GM19324 (cell line): ENCODE results near the gene NYAP2.

ENCODE experiments used
- ATAC-seq: cut with Tn5 transposase; IDR thresholded peaks from one replicate; pipeline ENCODE4 v1.9.1; 2021; ENCODE audit warnings: mild to moderate bottlenecking, moderate library complexity; ENCODE audit not compliant: unreplicated experiment, low FRiP score

Gene NYAP2

DNA sequence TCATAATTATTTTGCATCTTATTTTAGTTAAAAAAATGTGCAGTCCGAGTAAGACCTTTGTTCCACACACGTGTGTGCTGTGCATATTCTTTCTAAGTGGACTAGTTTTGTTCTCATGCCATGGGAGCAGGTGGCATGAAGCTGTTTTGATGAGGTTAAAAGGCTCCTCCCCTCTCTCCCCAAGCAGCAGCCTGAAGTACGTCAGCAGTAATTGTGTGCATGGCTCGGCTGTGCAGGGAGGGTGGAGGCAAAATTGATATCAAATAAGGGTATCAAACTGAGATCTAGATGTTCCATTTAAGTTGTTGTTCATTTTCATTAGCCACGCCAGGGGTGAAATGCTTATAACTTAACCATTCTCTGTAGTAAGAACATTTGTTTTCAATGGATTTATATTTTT, at the start of gene NYAP2:
TSS of gene NYAP2 (plus strand) at position 207 of the 400 bp plus-strand sequence. CDS start 9,171 bp downstream, outside the sequence.
- ATAC-seq = no peak

DNA sequence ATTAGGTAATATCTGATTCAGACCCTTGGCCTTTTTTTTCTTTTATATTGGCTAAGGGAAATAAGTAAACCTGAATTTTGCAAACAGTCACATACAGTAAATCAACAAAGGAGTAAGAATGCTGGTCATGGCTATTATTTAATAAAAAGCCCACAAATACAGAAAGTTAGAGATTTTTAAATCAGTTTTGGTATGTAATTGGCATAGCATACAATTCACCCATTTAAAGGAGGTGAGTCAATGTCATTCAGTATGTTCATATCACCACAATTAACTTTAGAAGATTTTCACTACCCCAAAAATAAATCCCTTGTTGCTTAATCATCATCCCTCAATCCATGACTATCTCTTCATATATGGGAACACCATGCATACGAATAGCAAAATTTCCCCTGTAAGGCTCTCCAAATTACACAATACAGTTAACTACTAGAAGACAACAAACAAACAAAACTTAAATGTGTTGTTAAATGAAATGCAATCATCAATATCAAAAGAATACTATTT, 45.9 kb upstream of the NYAP2 start:
- no peak for ATAC-seq

DNA sequence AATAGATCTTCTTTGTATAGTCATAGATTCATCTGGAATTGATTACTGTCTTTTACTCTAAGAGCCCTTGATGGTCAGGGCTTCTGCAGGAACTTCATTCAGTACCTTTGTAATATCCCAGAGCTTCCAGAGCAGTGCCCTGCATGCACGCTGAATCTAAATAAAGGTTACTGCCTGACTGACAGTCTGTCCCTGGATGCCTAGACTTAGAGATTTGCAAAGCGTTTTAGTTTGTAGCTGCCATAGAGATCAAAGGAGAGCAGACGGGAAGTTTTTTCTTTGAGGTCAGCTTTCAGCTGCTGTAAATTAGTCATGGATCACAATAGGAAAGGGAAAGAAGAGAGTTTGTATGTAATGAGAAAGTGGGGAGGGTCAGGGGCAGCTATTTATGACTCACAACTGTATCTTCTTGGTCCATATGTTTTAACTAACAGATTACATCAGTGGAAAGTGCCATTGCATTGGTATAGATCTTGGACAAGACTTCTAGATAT, 45.2 kb upstream of the NYAP2 start:
- no peak for ATAC-seq

DNA sequence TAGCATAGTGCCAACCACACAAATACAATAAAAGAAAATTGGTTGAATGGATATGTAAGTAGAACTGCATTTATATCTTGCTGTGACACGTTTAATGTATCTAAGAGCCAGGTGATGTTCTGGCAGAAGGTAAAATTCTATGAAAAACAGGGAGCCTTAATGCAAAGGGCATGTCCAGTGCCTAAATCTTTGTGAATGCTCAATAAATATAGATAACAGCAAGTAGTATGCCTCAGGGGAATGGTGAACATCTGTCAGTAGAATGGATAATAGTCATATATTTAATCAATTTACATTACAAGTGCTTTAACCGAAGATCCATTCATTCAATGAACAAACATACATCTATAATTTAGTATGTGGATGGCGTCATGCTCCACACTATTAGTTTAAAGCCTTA, 43.7 kb upstream of the NYAP2 start:
- no peak for ATAC-seq

DNA sequence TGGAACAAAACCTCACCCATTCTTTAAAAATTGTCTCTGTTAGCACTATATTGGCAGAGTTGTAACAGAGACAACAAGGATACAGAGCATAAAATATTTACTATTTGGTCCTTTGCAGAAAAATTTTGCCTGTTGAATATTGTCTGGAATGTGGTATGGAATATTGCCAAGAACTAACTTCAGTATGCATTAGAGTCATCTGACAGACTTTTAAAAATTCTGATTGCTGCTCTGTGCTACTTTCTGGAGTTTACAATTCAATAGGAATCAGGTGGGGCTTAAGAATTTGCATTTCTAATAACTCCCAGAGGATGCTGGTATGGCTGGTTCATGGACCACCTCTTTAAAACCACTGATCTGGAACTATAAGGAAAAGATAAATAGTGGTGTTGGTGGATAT, 32.8 kb upstream of the NYAP2 start:
- no peak for ATAC-seq

DNA sequence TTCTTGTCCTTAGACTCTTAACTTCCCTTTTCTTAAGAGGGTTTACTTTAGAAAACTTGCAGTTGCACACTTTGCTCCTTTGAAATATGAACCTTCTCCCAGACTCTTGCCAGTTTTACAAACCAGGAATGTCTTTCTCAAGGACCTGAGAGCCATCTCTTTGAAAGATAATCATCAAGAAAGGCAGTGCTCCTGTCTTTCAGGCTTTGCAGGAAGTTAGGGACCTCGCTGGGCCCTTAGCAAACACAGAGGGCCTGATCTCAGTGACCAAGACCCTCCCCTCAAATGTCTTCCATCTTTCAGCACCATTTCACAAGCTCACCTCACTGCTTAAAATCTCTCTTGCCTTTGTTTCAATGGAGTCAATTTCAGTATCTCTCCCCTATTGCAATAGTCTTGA, 32.0 kb upstream of the NYAP2 start:
- ATAC-seq = no peak

DNA sequence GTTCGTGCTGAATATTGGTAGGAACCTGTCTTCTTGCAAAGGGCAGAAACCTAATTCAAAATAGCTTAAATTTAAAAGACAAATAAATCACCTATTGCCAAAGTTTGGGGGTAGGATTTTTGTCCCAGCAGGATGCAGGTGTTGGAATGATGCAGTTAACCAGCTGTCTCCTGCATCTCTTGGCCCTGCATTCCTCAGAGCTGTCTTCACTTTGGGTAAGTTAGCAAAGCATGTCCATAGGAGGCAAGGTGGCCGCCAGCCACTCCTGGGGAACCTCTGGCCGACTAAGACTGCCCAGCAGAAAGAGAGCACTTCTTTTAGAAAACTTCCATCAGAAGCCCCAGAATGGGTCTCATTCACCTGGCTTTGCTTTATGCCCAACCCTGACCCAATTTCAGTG, 20.5 kb upstream of the NYAP2 start:
- ATAC-seq = no peak

DNA sequence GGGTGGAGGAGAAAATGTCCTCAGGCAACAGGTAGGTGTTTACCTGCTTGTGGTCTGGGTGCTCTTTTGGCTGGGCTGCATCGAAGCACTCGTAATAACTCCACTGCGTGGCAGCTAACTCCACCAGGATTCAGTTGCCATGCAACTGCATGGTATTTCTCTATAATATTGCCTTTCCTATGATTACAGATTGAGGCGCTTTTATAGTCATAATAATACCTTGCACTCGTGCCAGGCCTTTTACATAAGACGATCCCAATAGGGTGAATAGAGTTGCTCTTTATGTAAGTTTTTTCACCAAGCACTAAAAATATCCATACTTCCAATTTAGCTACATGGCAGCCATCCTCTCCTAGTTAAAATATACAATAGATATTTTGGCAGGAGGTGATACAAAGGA, 19.7 kb upstream of the NYAP2 start:
- ATAC-seq = no peak

DNA sequence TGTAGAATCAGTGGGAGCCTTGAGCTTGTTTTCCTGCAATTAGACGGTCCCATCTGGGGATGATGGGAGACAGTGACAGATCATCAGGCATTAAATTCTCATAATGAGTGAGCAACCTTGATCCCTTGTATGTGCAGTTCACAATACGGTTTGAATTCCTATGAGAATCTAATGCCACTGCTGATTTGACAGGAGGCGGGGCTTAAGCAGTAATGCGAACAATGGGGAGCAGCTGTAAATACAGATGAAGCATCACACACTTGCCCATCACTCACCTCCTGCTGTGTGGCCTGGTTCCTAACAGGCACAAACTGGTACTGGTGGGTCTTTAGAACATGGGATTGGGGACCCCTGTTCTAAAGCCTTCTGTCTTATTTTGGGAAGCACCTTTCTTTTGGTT, 17.9 kb upstream of the NYAP2 start:
- ATAC-seq = no peak

DNA sequence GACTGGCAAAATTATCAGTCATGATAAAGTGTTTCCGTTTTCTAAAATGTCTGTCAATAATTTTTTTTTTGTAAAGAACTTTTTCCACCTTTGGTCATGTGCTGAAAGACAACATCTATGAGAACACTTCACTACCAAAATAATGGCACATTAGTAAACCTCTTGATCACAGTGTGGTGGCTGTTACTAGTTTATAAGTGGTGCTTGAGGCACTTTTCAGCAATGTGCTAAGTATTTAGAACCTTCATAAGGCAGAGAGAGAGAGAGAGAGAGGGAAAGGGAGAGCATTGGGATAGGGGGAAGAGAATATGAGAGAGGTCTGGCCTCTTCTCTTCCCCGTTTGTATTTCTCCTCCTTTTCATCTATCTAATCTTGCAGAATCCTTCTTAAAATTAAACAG, 1.1 kb upstream of the NYAP2 start:
- no peak for ATAC-seq

DNA sequence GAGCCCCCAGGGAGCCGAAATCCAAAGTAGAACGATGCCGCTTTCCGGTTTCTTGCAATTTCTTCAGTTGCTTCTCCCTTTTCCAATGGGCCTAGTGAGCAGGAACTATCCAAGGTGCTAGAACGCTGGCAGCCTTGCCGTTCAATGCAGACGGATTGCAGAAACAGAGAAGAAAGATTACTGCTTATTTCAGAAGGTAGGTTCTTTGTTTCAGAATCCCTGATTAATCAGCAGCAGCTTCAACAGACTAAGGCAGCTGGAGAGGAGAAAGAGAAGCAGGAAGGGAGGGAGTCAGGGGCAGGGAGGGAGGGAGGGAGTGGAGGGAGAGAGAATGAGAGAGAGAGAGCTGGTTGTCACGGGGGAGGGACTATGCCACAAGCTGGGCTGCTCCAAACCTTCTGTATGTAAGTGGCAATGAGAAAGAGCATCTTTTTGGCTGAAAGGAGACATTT, 576 bp downstream of the NYAP2 start:
- ATAC-seq = no peak

DNA sequence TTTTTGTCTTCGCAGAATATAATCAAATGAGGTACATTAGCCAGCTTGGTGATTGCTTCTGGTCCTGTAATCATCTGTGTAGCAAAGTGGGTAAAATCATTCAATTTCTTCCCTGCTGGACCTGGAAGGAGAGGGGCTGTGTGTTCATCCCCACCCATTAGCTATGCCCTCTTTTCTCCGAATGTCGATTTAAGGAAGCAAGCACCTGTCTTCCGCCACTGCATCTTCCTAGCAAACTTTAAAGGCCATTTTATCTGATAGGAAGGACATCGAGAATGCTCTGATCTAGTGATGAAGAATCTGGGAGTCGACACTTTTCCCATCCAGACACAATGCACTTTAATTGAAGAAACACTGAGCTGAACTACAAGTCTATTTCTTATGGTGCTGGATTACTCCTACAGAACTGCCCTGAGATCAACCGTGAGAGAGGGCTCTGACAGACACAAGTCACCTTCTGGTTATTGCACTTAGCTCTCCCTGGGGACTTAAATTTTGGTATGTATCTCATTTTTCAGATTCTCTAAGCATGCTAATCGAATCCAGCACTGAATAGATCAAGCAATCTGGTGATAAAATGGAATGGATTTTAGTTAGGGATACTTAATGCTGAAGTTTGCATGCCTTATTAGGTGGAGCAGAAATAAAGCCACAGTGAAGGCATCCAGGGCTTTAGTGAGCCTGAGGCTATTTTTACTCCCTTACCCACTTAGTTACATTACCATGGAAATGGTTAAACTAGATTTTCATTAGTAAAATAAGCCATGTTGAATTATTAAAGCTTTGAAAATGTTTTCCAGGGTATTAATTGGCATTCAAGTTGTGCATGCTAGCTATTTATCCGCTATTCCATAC, 1.3 kb downstream of the NYAP2 start:
- ATAC-seq = no peak

DNA sequence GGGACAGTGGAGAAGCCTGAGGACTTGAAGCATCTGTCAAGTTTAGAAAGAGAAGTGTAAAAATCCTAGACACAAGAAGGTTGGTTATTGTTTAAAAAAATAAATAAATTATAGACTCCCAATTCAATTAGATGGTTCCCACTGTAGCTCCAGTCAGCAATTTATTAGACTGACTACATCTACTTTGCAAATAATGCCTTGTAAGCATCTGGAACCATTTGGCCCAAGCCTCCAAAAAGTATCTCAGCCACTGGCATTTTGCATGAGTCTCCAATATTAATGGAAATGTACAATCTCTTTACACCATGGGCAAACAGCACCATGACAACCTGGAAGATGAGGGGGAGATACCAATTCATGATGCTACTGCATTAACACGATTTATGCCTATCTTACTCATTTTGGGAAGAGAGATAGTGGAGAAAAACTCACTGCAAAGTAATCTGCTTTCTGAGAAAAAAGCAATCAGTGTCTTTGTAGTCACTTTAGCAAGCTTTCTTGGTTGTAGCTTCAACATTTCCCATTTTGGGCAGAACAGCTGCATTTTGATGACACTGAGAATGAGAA, 2.8 kb downstream of the NYAP2 start:
- no peak for ATAC-seq

DNA sequence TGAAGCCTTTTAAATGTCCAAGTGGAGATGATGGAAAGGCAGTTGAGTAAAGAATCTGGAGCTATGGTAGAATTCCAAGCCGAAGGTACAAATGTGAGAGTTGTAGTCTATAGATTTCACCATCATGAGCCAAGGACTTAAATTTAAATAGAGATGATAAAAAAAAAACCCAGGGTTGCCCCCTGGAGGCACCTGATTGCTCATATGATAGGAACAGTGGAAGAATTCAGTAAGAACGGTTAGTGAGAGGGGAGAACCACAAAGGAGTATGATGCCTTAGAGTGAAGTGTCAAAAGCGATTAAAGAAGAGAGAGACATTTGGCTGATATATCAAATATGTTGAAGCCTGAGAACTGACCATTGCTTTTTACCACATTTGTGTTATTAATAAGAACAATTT, 11.9 kb downstream of the NYAP2 start:
- no peak for ATAC-seq

DNA sequence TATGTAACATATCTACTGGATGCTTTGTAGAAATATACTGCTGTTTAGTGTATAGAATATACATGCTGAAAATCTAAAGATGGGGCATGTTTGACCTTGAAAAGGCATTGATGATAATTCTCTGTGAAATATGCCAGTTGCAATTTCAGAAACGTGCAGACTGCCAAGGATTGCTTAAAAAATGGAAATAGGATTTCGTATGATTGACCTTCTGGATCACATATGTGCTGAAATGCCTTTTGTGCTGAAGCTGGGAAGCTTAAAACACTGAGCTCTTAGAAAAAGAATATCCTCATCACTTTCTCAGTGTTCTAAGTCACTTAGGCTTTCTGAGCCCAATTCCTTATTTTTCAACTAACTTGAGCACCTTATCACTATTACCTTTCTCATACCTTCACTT, 14.3 kb downstream of the NYAP2 start:
- no peak for ATAC-seq

DNA sequence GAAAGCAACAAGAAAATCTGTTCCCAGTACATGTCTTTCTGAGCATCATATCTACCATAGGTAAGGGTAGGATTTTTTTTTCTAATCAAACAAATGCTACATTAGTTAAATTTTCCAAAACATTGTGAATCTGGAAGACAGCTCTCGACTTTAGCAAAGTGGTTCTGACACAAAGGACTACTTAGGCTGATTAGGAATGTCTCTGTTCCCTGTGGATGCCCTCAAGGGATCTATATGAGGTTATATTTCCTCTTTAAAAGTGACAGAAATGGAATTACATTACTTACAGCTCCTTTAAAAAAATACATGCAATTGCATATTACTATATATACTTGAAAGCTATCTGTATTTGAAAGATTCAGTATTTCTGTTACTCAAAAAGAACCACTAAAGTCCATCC, 15.4 kb downstream of the NYAP2 start:
- no peak for ATAC-seq

DNA sequence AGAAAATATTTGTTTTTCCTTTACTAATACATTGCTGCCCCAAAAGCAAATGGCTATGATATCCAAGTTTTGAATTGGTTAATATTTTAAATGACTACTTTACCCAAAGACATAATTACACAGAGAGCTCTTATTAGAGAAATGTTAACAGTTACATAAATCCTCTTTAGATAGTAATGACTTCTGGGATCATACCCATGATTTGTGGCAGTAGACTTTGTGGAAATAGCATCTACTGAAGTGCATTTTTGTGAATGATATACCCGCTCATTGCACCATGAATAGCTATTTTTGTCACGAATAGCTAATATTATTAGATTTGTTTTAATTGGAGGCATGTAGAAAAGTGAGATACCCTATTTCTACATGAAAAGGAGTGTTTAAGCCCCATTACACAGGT, 15.8 kb downstream of the NYAP2 start:
- ATAC-seq = no peak

DNA sequence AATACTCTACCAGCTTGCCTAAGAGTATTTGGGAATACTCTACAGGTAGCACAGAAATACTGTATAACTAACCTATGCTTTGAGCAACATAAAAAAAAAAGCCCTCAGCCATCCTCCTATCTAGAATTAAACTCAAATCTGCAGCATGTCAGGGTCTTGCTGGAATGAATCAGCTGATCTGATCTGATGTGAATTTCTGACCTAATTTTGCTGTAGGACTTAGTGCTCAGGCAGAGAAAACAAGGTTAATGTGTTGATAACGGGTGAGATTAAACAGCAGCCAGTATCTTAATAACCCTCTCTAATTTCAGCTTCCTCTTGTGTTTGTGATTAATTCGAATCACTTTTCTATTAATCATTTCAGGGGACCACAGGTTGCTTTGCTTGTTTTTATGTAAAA, 16.3 kb downstream of the NYAP2 start:
- ATAC-seq = no peak

DNA sequence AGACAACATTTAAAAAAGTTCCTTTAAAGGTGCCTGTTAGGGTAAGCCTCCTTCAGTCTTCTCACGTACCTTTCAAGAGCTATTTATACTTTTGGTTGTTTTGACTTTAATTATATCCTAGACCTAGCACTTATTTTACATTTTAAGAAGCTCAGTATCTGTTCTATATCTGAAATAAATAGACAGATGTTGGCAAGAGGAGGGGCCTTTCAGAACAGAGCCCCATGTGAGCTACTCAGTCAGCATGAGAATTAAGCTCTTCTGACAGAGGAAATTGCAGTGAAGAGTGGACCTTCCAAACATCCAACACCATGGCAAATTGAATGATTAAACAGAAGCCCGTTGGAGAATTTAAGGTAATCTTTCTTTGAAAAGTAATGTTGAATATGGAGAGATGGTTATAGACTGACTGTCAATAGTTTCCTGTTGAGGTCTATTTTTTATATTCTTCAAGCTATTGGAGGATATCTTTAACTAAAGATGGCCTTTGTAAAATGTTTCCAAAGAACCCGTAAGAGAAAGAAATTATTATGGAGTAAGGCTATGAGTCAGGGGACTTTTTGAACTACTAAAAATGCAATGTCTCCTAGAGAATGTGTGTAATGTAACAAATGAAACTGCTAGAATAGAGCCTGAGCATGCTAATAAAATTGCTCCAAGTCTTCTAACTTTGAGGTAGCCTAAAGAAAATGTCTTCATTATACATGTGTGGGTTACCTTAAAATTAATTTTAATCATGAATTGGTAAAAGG, 17.3 kb downstream of the NYAP2 start:
- ATAC-seq = no peak

DNA sequence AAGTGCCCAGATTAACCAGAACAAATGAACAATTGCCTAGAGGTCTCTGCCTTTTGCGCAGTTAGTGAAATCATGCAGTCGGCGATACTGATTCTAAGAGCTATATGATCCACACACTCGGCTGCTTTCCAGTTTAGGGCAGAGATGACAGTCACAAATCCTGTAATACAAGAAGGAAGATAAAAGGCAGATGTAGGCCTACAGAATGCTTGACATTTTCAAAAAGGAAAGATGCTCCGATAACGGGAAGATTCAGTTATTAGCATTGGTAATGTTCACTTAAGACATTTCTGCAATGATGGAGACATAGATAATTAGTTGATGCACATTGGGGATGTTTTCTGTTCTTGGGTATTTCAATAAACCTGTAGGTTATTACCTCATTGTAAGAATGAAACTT, 19.5 kb downstream of the NYAP2 start:
- no peak for ATAC-seq

DNA sequence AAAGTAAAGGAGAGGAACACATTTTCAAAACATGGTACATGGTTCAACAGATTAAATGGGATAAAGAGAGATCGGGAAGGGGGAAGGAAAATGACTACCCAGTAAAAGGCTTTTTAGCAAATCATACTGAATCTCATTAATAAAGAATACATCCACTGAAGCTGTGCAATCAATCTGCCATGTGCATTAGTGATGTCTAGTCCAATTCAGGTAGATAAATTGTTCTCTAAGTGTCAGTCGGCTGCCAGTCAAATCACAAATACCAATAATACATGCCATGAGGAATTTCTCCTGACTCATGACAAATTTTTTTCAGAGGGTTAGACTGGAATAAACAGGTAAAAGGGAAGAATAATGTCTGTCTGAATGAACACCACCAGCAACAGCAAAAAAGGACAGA, 22.6 kb downstream of the NYAP2 start:
- no peak for ATAC-seq
